CD4-positive, alpha-beta T cell (primary cell): ENCODE results near the gene SART3. TPM values are rescaled to one million over a fixed set of nuclear protein-coding genes. Genes with fewer than 3 reads are reported as not detected.

Experiments
- ATAC-seq: fragments of 200-7000 bp; cut with Tn5 transposase; one replicate; pipeline ENCODE4 v1.10.0; 2022; ENCODE audit warnings: mild to moderate bottlenecking; ENCODE audit not compliant: poor library complexity
- CTCF ChIA-PET: fragments of 350-600 bp; sonication (Branson Sonifier 250); formaldehyde crosslinking; loops from one replicate; lab custom pipeline; 2021; ENCODE audit warnings: antibody characterized with exemption, inconsistent platforms; lab: Charles Lee
- POLR2A ChIA-PET: fragments of 350-600 bp; sonication (Branson Sonifier 250); formaldehyde crosslinking; loops from one replicate; lab custom pipeline; 2021; ENCODE audit warnings: antibody characterized with exemption, inconsistent platforms; lab: Charles Lee
- DNase-seq, 14 experiments: peaks; one replicate each; pipeline ENCODE4 v3.0.0-alpha.2; 2013 to 2020; ENCODE audit warnings: mixed read lengths in 2 of 14
- H3K27ac ChIP-seq, 2 donors: one replicate each; pipeline versions ENCODE4 v1.5.1 to v1.7.0; 2013; ENCODE audit warnings: low read length in 2 of 2, low read depth in 1 of 2, mild to moderate bottlenecking in 1 of 2
- H3K27me3 ChIP-seq, 2 experiments: 1 replicate in 1 of 2; 2 replicates in 1 of 2; pipeline versions ENCODE4 v1.6.1 to v1.7.0; 2013; ENCODE audit warnings: low read length in 2 of 2, control low read depth in 1 of 2, mild to moderate bottlenecking in 1 of 2, moderate library complexity in 1 of 2; ENCODE audit not compliant: insufficient read depth in 2 of 2, control insufficient read depth in 1 of 2
- H3K36me3 ChIP-seq: one replicate; pipeline ENCODE4 v1.6.1; 2013; ENCODE audit warnings: low read length, control low read depth; ENCODE audit not compliant: insufficient read depth
- H3K4me1 ChIP-seq: one replicate; pipeline ENCODE4 v1.6.1; 2013; ENCODE audit warnings: low read length, control low read depth; ENCODE audit not compliant: insufficient read depth
- H3K4me3 ChIP-seq: one replicate; pipeline ENCODE4 v1.5.1; 2013; ENCODE audit warnings: mild to moderate bottlenecking, low read length, moderate library complexity
- H3K9me3 ChIP-seq, 2 experiments: 1 replicate in 1 of 2; 2 replicates in 1 of 2; pipeline versions ENCODE4 v1.6.1 to v1.7.0; 2013; ENCODE audit warnings: low read length in 2 of 2, mild to moderate bottlenecking in 2 of 2, control low read depth in 1 of 2, moderate library complexity in 1 of 2; ENCODE audit not compliant: control insufficient read depth in 1 of 2, insufficient read depth in 1 of 2
- H3K27ac Mint-ChIP-seq: one replicate; pipeline ENCODE4 v1.8.0; 2020; ENCODE audit warnings: mixed read lengths
- H3K27me3 Mint-ChIP-seq: one replicate; pipeline ENCODE4 v1.8.0; 2021; ENCODE audit warnings: mixed read lengths
- H3K36me3 Mint-ChIP-seq: one replicate; pipeline ENCODE4 v1.8.0; 2021; ENCODE audit warnings: low read depth, mixed read lengths
- H3K4me1 Mint-ChIP-seq: one replicate; pipeline ENCODE4 v1.8.0; 2021; ENCODE audit warnings: low read depth, mixed read lengths
- H3K4me3 Mint-ChIP-seq: one replicate; pipeline ENCODE4 v1.8.0; 2020; ENCODE audit warnings: mild to moderate bottlenecking, mixed read lengths
- H3K9me3 Mint-ChIP-seq: one replicate; pipeline ENCODE4 v1.8.0; 2020; ENCODE audit warnings: mixed read lengths
- CTCF ChIP-seq: fragments of 200-600 bp; IDR thresholded peaks from one replicate; pipeline ENCODE4 v1.8.0; 2022; ENCODE audit warnings: antibody characterized with exemption, mild to moderate bottlenecking
- intact Hi-C, 2 experiments: fragments of 100-400 bp; cut with DNase I in 1 of 2; cut with micrococcal nuclease in 1 of 2; formaldehyde crosslinking; loops; one replicate each; pipeline versions ENCODE4 v1.15.1 to v1.9.0; 2023 to 2025; cut with DNase I, micrococcal nuclease
- total RNA-seq, 174 experiments: library from RNA in 2 of 174; stranded (reverse) in 2 of 174; gene quantifications; one replicate each; pipeline ENCODE4 v1.2.3 and lab custom pipeline; 2021 to 2026

Gene SART3
- total RNA-seq, 2 experiments from 2014 or later: 95.1 to 104 TPM

DNA sequence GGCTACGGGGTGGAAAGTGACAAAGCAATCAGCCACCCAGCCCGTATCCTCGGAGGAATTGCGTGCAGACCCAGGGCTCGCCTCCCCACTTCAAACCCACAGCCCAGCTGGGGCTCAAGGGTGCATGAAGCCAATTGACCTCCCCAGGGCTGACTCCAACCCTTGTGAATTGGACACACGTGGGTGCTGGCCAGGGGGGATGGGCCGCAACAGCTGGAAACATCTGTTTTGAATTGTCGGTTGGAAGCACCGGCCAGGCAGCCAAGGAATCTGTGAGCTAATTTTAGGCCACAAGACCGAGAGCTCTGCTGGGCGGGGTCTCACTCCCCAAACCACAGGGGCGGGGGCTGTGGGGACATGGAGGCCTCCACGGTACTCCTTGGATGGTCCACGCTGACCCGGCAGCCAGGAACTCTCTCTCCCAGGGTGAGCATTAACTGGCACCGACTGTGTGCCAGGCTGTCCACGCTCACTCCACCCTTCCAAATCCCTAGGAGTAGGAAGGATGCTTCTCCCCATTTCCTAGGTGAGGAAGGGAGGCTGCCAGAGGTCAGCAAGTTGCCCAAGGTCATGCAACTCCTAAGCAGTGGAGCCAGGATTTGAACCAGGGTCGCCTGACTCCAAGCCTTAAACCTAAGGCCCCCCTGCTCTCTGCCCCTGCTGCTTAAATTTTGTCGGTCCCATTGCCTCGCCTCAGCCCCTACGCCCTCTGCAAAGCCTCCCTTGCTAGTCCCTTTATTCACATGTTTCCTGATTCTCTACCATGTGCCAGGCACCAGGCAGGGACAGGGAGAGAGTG, 48.8 kb upstream of the SART3 start:
- no peak for TF ChIP-seq CTCF
- no peak overlapping the region for H3K27ac ChIP-seq
- Mint-ChIP-seq H3K9me3 (no peaks in the 10 kb centered on the region), H3K4me1 (peaks cover 9% of the 10 kb centered on the region), H3K27ac (no peak overlapping the region), H3K27me3 (no peaks in the 10 kb centered on the region), H3K4me3 (no peak overlapping the region), H3K36me3 (no peaks in the 10 kb centered on the region)
- no peak for DNase-seq
- POLR2A ChIA-PET: interaction anchor here (0.7 to 1.9 kb wide), 3 partner anchors 8 to 41 kb away, joined by 3 to 7 read pairs (median 4); partner anchors contain the start of gene SELPLG
- no peaks in the 10 kb centered on the region for H3K36me3 ChIP-seq
- no peaks in the 10 kb centered on the region for H3K9me3 ChIP-seq
- peaks cover 16% of the 10 kb centered on the region for H3K4me1 ChIP-seq
- ATAC-seq: no peak
- intact Hi-C loops: no loop called here
- H3K27me3 ChIP-seq: no peaks in the 10 kb centered on the region
- CTCF ChIA-PET: no interaction called here
- no peak overlapping the region for H3K4me3 ChIP-seq

GRCh38 chr12:108608616-108609015, 47.6 kb upstream of the SART3 start:
- no peak overlapping the region for H3K27ac ChIP-seq
- ATAC-seq (no peak), DNase-seq (no peak)
- CTCF ChIA-PET: no interaction called here
- no peaks in the 10 kb centered on the region for H3K27me3 ChIP-seq
- Mint-ChIP-seq H3K36me3 (no peaks in the 10 kb centered on the region), H3K4me1 (peaks cover 9% of the 10 kb centered on the region), H3K9me3 (no peaks in the 10 kb centered on the region), H3K27ac (no peak overlapping the region), H3K27me3 (no peaks in the 10 kb centered on the region), H3K4me3 (no peak overlapping the region)
- no peaks in the 10 kb centered on the region for H3K36me3 ChIP-seq
- H3K9me3 ChIP-seq: no peaks in the 10 kb centered on the region
- TF ChIP-seq CTCF: no peak
- no peak overlapping the region for H3K4me3 ChIP-seq
- intact Hi-C loops: no loop called here
- POLR2A ChIA-PET: interaction anchor here (1.9 kb wide), 1 partner anchor 25 kb away, joined by 7 read pairs; the partner anchor contains the start of gene SELPLG
- peaks cover 16% of the 10 kb centered on the region for H3K4me1 ChIP-seq

DNA sequence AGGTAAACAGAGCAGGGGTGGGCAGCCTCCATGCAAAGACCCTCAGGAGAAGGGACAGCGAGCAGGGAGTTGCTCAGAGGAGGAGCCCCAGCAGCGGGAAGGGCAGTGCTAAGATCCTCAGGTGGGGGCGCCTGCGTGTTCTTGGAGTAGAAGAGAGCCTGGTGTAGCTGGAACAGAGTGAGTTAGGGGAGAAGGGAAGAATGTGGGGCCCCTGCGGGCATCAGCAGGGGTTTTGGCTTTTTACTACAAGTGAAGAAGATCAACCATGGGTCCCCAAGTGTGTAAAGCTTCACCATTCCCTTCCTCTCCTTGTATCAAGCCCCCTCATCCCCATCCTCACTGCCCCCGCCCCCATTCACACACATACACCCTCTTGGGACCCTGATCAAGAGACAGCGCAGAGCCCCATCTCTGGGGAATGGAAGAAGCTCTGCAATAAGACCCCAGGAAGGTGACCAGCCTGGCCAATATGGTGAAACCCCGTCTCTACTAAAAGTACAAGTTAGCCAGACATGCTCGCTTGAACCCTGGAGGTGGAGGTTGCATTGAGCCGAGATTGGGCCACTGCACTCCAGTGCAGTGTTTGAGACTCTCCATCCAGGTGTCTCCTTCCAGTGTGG, 47.1 kb upstream of the SART3 start:
- no peak overlapping the region for H3K4me3 ChIP-seq
- no peak for TF ChIP-seq CTCF
- Mint-ChIP-seq H3K4me3 (no peak overlapping the region), H3K4me1 (peaks cover 9% of the 10 kb centered on the region), H3K27ac (no peak overlapping the region), H3K27me3 (no peaks in the 10 kb centered on the region), H3K36me3 (no peaks in the 10 kb centered on the region), H3K9me3 (no peaks in the 10 kb centered on the region)
- H3K9me3 ChIP-seq: no peaks in the 10 kb centered on the region
- H3K4me1 ChIP-seq: peaks cover 12% of the 10 kb centered on the region
- no peaks in the 10 kb centered on the region for H3K36me3 ChIP-seq
- CTCF ChIA-PET: no interaction called here
- DNase-seq (no peak), ATAC-seq (no peak)
- H3K27me3 ChIP-seq: no peaks in the 10 kb centered on the region
- no peak overlapping the region for H3K27ac ChIP-seq
- POLR2A ChIA-PET: interaction anchor here (1.9 kb wide), 1 partner anchor 25 kb away, joined by 7 read pairs; the partner anchor contains the start of gene SELPLG
- intact Hi-C loops: no loop called here
